Measurements from ENCODE around the gene TACC3.

- TF ChIP-seq CTCF (IDR thresholded peaks at IDR 0.05), result no peak
- TF ChIP-seq POLR2AphosphoS5 (IDR thresholded peaks at IDR 0.05; ENCODE audit: low read depth, low read length), result no peak
- no peak for TF ChIP-seq TCF7L2 (IDR thresholded peaks at IDR 0.05; ENCODE audit: low read depth, low read length)
Measured at GRCh38 chr4:1749370-1749769, 28.0 kb downstream of the TACC3 start.

All from Panc1 (cell line).